SK-N-SH treated with all-trans-retinoic acid at 6 μM for 48 hours (cell line): Measurements from ENCODE around the gene SH3RF2.

ENCODE experiments used
- ARNTL ChIP-seq: fragments of 450-650 bp; formaldehyde crosslinking; IDR thresholded peaks from 2 replicates; pipeline ENCODE4 v1.5.0; 2020; ENCODE audit warnings: low read depth, mild to moderate bottlenecking, moderate library complexity, borderline replicate concordance
- ESRRG ChIP-seq: fragments of 250-450 bp; sonication (Bioruptor Pico); IDR thresholded peaks from 2 replicates; pipeline ENCODE4 v1.6.1; 2021; ENCODE audit warnings: mild to moderate bottlenecking
- GLIS3 ChIP-seq: fragments of 250-450 bp; sonication (Bioruptor Pico); IDR thresholded peaks from 2 replicates; pipeline ENCODE4 v1.5.0; 2020; ENCODE audit warnings: mild to moderate bottlenecking, moderate library complexity
- PPARA ChIP-seq: fragments of 250-450 bp; sonication (Bioruptor Pico); IDR thresholded peaks from 2 replicates; pipeline ENCODE4 v1.5.0; 2020; ENCODE audit warnings: mild to moderate bottlenecking, borderline replicate concordance
- RARB ChIP-seq: fragments of 250-450 bp; sonication (Bioruptor Pico); IDR thresholded peaks from 2 replicates; pipeline ENCODE4 v1.8.0; 2021; ENCODE audit warnings: mild to moderate bottlenecking, moderate library complexity
- SNAI2 ChIP-seq: fragments of 250-450 bp; sonication (Bioruptor Pico); IDR thresholded peaks from 2 replicates; pipeline ENCODE4 v1.5.0; 2020; ENCODE audit warnings: mild to moderate bottlenecking, moderate library complexity
- TOX ChIP-seq: fragments of 250-450 bp; sonication (Bioruptor Pico); IDR thresholded peaks from 2 replicates; pipeline ENCODE4 v1.8.0; 2021; ENCODE audit warnings: mild to moderate bottlenecking, moderate library complexity, borderline replicate concordance
- ZFP3 ChIP-seq: fragments of 250-450 bp; sonication (Bioruptor Pico); IDR thresholded peaks from 2 replicates; pipeline ENCODE4 v1.5.0; 2020; ENCODE audit warnings: mild to moderate bottlenecking, moderate library complexity
- ZNF565 ChIP-seq: fragments of 450-650 bp; formaldehyde crosslinking; conservative IDR thresholded peaks from 2 replicates; pipeline ENCODE4 v1.5.0; 2020; ENCODE audit warnings: low read depth, mild to moderate bottlenecking, moderate library complexity
- ZNF70 ChIP-seq: fragments of 450-650 bp; formaldehyde crosslinking; IDR thresholded peaks from 2 replicates; pipeline ENCODE4 v1.5.0; 2020; ENCODE audit warnings: mild to moderate bottlenecking, moderate library complexity
- TF ChIP-seq, protein P1 (sequence below): fragments of 250-450 bp; sonication (Bioruptor Pico); IDR thresholded peaks from 2 replicates; pipeline ENCODE4 v1.8.0; 2020; ENCODE audit warnings: mild to moderate bottlenecking, moderate library complexity, borderline replicate concordance
- TF ChIP-seq, protein P2 (sequence below): fragments of 250-450 bp; sonication (Bioruptor Pico); IDR thresholded peaks from 2 replicates; pipeline ENCODE4 v1.5.0; 2020; ENCODE audit warnings: mild to moderate bottlenecking, moderate library complexity
- TF ChIP-seq, protein P3 (sequence below): fragments of 250-450 bp; sonication (Bioruptor Pico); IDR thresholded peaks from 2 replicates; pipeline ENCODE4 v1.8.0; 2021; ENCODE audit warnings: low read depth, mild to moderate bottlenecking, moderate library complexity, borderline replicate concordance
- TF ChIP-seq, protein P4 (sequence below): fragments of 250-450 bp; sonication (Bioruptor Pico); IDR thresholded peaks from 2 replicates; pipeline ENCODE4 v1.5.1; 2020; ENCODE audit warnings: low read depth, mild to moderate bottlenecking, moderate library complexity

DNA sequence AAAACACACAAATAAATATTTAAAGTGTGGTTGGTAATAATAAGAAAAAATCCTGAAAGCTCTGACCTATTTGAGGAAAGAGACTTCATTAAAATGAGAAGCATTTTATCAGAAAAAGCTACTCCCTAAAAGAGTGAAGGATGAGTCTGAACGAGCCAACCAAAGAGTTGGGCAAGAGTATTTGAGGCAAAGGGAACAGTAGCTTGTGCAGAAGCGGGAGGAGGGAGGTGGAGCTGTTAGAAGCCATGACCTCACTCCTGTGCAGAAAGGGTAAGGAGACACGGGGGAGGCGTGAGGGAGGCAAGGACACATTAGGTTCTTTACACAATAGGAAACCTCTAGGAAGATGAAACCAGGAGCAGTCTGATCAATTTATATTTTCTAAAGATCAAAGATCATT is 29.4 kb downstream of the SH3RF2 start:
- TF ChIP-seq, protein P1, sequence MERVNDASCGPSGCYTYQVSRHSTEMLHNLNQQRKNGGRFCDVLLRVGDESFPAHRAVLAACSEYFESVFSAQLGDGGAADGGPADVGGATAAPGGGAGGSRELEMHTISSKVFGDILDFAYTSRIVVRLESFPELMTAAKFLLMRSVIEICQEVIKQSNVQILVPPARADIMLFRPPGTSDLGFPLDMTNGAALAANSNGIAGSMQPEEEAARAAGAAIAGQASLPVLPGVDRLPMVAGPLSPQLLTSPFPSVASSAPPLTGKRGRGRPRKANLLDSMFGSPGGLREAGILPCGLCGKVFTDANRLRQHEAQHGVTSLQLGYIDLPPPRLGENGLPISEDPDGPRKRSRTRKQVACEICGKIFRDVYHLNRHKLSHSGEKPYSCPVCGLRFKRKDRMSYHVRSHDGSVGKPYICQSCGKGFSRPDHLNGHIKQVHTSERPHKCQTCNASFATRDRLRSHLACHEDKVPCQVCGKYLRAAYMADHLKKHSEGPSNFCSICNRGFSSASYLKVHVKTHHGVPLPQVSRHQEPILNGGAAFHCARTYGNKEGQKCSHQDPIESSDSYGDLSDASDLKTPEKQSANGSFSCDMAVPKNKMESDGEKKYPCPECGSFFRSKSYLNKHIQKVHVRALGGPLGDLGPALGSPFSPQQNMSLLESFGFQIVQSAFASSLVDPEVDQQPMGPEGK (CRISPR knock-in tag), result no peak
- TF ChIP-seq GLIS3 (CRISPR knock-in tag), result no peak
- TF ChIP-seq ESRRG (CRISPR knock-in tag), result no peak
- TF ChIP-seq ZNF70 (CRISPR knock-in tag), result no peak
- no peak for TF ChIP-seq RARB
- TF ChIP-seq SNAI2 (CRISPR knock-in tag), result no peak
- TF ChIP-seq PPARA (CRISPR knock-in tag), result no peak
- TF ChIP-seq, protein P2, sequence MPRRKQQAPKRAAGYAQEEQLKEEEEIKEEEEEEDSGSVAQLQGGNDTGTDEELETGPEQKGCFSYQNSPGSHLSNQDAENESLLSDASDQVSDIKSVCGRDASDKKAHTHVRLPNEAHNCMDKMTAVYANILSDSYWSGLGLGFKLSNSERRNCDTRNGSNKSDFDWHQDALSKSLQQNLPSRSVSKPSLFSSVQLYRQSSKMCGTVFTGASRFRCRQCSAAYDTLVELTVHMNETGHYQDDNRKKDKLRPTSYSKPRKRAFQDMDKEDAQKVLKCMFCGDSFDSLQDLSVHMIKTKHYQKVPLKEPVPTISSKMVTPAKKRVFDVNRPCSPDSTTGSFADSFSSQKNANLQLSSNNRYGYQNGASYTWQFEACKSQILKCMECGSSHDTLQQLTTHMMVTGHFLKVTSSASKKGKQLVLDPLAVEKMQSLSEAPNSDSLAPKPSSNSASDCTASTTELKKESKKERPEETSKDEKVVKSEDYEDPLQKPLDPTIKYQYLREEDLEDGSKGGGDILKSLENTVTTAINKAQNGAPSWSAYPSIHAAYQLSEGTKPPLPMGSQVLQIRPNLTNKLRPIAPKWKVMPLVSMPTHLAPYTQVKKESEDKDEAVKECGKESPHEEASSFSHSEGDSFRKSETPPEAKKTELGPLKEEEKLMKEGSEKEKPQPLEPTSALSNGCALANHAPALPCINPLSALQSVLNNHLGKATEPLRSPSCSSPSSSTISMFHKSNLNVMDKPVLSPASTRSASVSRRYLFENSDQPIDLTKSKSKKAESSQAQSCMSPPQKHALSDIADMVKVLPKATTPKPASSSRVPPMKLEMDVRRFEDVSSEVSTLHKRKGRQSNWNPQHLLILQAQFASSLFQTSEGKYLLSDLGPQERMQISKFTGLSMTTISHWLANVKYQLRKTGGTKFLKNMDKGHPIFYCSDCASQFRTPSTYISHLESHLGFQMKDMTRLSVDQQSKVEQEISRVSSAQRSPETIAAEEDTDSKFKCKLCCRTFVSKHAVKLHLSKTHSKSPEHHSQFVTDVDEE (CRISPR knock-in tag), result no peak
- TF ChIP-seq, protein P3, sequence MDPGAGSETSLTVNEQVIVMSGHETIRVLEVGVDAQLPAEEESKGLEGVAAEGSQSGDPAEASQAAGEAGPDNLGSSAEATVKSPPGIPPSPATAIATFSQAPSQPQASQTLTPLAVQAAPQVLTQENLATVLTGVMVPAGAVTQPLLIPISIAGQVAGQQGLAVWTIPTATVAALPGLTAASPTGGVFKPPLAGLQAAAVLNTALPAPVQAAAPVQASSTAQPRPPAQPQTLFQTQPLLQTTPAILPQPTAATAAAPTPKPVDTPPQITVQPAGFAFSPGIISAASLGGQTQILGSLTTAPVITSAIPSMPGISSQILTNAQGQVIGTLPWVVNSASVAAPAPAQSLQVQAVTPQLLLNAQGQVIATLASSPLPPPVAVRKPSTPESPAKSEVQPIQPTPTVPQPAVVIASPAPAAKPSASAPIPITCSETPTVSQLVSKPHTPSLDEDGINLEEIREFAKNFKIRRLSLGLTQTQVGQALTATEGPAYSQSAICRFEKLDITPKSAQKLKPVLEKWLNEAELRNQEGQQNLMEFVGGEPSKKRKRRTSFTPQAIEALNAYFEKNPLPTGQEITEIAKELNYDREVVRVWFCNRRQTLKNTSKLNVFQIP (CRISPR knock-in tag), result no peak
- no peak for TF ChIP-seq ZNF565 (CRISPR knock-in tag)
- TF ChIP-seq ARNTL (CRISPR knock-in tag), result no peak
- TF ChIP-seq, protein P4, sequence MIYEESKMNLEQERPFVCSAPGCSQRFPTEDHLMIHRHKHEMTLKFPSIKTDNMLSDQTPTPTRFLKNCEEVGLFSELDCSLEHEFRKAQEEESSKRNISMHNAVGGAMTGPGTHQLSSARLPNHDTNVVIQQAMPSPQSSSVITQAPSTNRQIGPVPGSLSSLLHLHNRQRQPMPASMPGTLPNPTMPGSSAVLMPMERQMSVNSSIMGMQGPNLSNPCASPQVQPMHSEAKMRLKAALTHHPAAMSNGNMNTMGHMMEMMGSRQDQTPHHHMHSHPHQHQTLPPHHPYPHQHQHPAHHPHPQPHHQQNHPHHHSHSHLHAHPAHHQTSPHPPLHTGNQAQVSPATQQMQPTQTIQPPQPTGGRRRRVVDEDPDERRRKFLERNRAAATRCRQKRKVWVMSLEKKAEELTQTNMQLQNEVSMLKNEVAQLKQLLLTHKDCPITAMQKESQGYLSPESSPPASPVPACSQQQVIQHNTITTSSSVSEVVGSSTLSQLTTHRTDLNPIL (CRISPR knock-in tag), result no peak
- TF ChIP-seq TOX (CRISPR knock-in tag), result no peak
- TF ChIP-seq ZFP3, result no peak
